DOHH2 (cell line): ENCODE data around the gene POLD3.

Experiments
- H3F3A ChIP-seq: fragments of 200-600 bp; sonication (generic), shearing (Covaris generic); 2 replicates; pipeline ENCODE4 v1.6.0; 2016; ENCODE audit warnings: antibody characterized with exemption, mild to moderate bottlenecking; ENCODE audit not compliant: control insufficient read depth, insufficient read depth
- H3K27ac ChIP-seq: fragments of 200-600 bp; sonication (generic); 2 replicates; pipeline ENCODE4 v1.5.1; 2014; ENCODE audit warnings: low read depth, mild to moderate bottlenecking, low read length, moderate library complexity
- H3K27me3 ChIP-seq: fragments of 200-600 bp; sonication (generic); 2 replicates; pipeline ENCODE4 v1.6.1; 2014; ENCODE audit warnings: mild to moderate bottlenecking, low read length, mixed read lengths; ENCODE audit not compliant: control insufficient read depth
- H3K36me3 ChIP-seq: fragments of 200-600 bp; sonication (generic); 2 replicates; pipeline ENCODE4 v1.6.1; 2014; ENCODE audit warnings: mild to moderate bottlenecking, low read length, moderate library complexity, mixed read lengths; ENCODE audit not compliant: control insufficient read depth
- H3K4me1 ChIP-seq: fragments of 200-600 bp; sonication (generic); 2 replicates; pipeline ENCODE4 v1.6.1; 2014; ENCODE audit warnings: mild to moderate bottlenecking, low read length, mixed read lengths; ENCODE audit not compliant: control insufficient read depth
- H3K4me2 ChIP-seq: fragments of 200-600 bp; sonication (generic); 2 replicates; pipeline ENCODE4 v1.6.0; 2014; ENCODE audit warnings: mild to moderate bottlenecking, low read length, moderate library complexity
- H3K4me3 ChIP-seq: fragments of 200-600 bp; sonication (generic); 2 replicates; pipeline ENCODE4 v1.5.1; 2014; ENCODE audit warnings: mild to moderate bottlenecking, low read length, mixed read lengths
- H3K79me2 ChIP-seq: fragments of 200-600 bp; sonication (generic); 2 replicates; pipeline ENCODE4 v1.6.1; 2014; ENCODE audit warnings: mild to moderate bottlenecking, low read length, mixed read lengths; ENCODE audit not compliant: control insufficient read depth
- H3K9me2 ChIP-seq: fragments of 200-600 bp; sonication (generic); replicated peaks from 2 replicates; pipeline ENCODE4 v1.6.1; 2014; ENCODE audit warnings: mild to moderate bottlenecking, low read length, mixed read lengths; ENCODE audit not compliant: control insufficient read depth
- H3K9me3 ChIP-seq: fragments of 200-600 bp; sonication (generic); 2 replicates; pipeline ENCODE4 v1.6.1; 2014; ENCODE audit warnings: antibody characterized with exemption, low read length, mixed read lengths; ENCODE audit not compliant: control insufficient read depth, insufficient read depth
- H4K20me1 ChIP-seq: fragments of 200-600 bp; sonication (generic); 2 replicates; pipeline ENCODE4 v1.6.0; 2014; ENCODE audit warnings: low read depth, mild to moderate bottlenecking, antibody characterized with exemption, low read length, moderate library complexity; ENCODE audit not compliant: control insufficient read depth, insufficient read depth
- EZH2phosphoT487 ChIP-seq: fragments of 200-600 bp; sonication (generic); IDR thresholded peaks from 2 replicates; pipeline ENCODE4 v1.6.1; 2017; ENCODE audit warnings: borderline replicate concordance, mild to moderate bottlenecking, antibody characterized with exemption, low read length, moderate library complexity, mixed read lengths
- TF ChIP-seq, protein P1 (sequence below): fragments of 200-600 bp; sonication (generic); IDR thresholded peaks from one replicate; pipeline ENCODE4 v1.5.1; 2014; ENCODE audit warnings: antibody characterized with exemption, mild to moderate bottlenecking, low read depth, low read length; ENCODE audit not compliant: poor library complexity, severe bottlenecking

The POLD3 gene

GRCh38 chr11:74636630-74637184 is 44.3 kb downstream of the POLD3 start:
- Histone ChIP-seq H4K20me1 (no peaks in the 10 kb centered on the region), H3K9me2 (no peaks in the 10 kb centered on the region), H3K27me3 (no peaks in the 10 kb centered on the region), H3K9me3 (no peaks in the 10 kb centered on the region), H3K4me1 (no peaks in the 10 kb centered on the region), H3K27ac (no peak overlapping the region), H3K36me3 (peaks cover 98% of the 10 kb centered on the region), H3K4me3 (no peak overlapping the region), H3F3A (no peaks in the 10 kb centered on the region), H3K79me2 (no peaks in the 10 kb centered on the region), H3K4me2 (no peak overlapping the region)
- no peak for TF ChIP-seq EZH2phosphoT487
- TF ChIP-seq, protein P1, sequence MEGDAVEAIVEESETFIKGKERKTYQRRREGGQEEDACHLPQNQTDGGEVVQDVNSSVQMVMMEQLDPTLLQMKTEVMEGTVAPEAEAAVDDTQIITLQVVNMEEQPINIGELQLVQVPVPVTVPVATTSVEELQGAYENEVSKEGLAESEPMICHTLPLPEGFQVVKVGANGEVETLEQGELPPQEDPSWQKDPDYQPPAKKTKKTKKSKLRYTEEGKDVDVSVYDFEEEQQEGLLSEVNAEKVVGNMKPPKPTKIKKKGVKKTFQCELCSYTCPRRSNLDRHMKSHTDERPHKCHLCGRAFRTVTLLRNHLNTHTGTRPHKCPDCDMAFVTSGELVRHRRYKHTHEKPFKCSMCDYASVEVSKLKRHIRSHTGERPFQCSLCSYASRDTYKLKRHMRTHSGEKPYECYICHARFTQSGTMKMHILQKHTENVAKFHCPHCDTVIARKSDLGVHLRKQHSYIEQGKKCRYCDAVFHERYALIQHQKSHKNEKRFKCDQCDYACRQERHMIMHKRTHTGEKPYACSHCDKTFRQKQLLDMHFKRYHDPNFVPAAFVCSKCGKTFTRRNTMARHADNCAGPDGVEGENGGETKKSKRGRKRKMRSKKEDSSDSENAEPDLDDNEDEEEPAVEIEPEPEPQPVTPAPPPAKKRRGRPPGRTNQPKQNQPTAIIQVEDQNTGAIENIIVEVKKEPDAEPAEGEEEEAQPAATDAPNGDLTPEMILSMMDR: no peak

GRCh38 chr11:74637700-74638099 is 45.3 kb downstream of the POLD3 start:
- Histone ChIP-seq H3K27me3 (no peaks in the 10 kb centered on the region), H3K9me2 (no peaks in the 10 kb centered on the region), H3K36me3 (peaks cover 98% of the 10 kb centered on the region), H3K4me1 (no peaks in the 10 kb centered on the region), H3F3A (no peaks in the 10 kb centered on the region), H3K27ac (no peak overlapping the region), H4K20me1 (no peaks in the 10 kb centered on the region), H3K4me3 (no peak overlapping the region), H3K79me2 (no peaks in the 10 kb centered on the region), H3K4me2 (no peak overlapping the region), H3K9me3 (no peaks in the 10 kb centered on the region)
- TF ChIP-seq, protein P1: no peak
- TF ChIP-seq EZH2phosphoT487: no peak

DNA sequence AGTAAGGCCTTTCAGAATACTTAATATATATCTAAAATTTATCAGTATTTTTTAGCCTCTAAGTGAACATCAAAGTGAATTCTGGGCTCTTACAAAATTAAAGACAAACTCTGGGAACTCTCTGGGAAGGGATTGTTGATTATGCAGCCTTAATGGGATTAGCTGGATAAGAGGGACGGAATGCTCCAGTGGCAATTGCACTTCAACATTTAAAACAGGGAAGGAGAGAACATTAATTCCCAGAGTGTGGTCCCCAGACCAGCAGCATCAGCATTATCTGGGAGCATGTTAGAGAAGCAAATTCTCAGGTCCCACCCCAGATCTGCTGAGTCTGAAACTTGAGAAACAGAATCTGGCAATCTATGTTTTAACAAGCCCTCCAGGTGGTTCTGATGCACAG is 46.5 kb downstream of the POLD3 start:
- H3K27ac ChIP-seq: no peak overlapping the region
- no peaks in the 10 kb centered on the region for H3K79me2 ChIP-seq
- H3K4me1 ChIP-seq: no peaks in the 10 kb centered on the region
- H3K4me2 ChIP-seq: no peak overlapping the region
- no peaks in the 10 kb centered on the region for H3F3A ChIP-seq
- H3K4me3 ChIP-seq: no peak overlapping the region
- no peaks in the 10 kb centered on the region for H3K27me3 ChIP-seq
- H3K36me3 ChIP-seq: peaks cover 98% of the 10 kb centered on the region
- H3K9me3 ChIP-seq: no peaks in the 10 kb centered on the region
- no peaks in the 10 kb centered on the region for H3K9me2 ChIP-seq
- H4K20me1 ChIP-seq: no peaks in the 10 kb centered on the region
- TF ChIP-seq EZH2phosphoT487: no peak
- TF ChIP-seq, protein P1: no peak
